Left lung (tissue), 14 donors: ENCODE data around the gene INTU. TPM values are rescaled to one million over a fixed set of nuclear protein-coding genes. Genes with fewer than 3 reads are reported as not detected.
"Not testable (repeated sequence)": the region's sequence is repeated elsewhere in the genome, so short reads cannot be mapped to it uniquely, and the experiment has no call there.

Experiments
- ATAC-seq: fragments of 200-7000 bp; cut with Tn5 transposase; one replicate; pipeline ENCODE4 v1.9.1; 2020; ENCODE audit warnings: moderate library complexity
- DNase-seq, 4 donors: peaks; one replicate each; pipeline ENCODE4 v3.0.0-alpha.2; 2013 to 2020
- H3K27ac ChIP-seq, 2 donors: fragments of 200-600 bp; sonication (generic) in 1 of 2; one replicate each; pipeline versions ENCODE4 v1.5.0 to v1.8.0; 2020 to 2021
- H3K27me3 ChIP-seq, 2 donors: fragments of 200-600 bp; sonication (generic) in 1 of 2; one replicate each; pipeline versions ENCODE4 v1.5.0 to v1.8.0; 2020 to 2021
- H3K36me3 ChIP-seq, 2 donors: fragments of 200-600 bp; sonication (generic) in 1 of 2; one replicate each; pipeline versions ENCODE4 v1.5.0 to v1.8.0; 2020 to 2021
- H3K4me1 ChIP-seq, 2 donors: fragments of 200-600 bp; one replicate each; pipeline ENCODE4 v1.8.0; 2021
- H3K4me3 ChIP-seq, 2 donors: fragments of 200-600 bp; sonication (generic) in 1 of 2; one replicate each; pipeline versions ENCODE4 v1.5.0 to v1.8.0; 2020 to 2021; ENCODE audit warnings: mild to moderate bottlenecking in 1 of 2
- H3K9me3 ChIP-seq, 2 donors: fragments of 200-600 bp; sonication (generic) in 1 of 2; one replicate each; pipeline versions ENCODE4 v1.5.0 to v1.8.0; 2020 to 2021
- CTCF ChIP-seq, 2 donors: fragments of 200-600 bp; sonication (generic) in 1 of 2; IDR thresholded peaks; one replicate each; pipeline versions ENCODE4 v1.5.0 to v1.8.0; 2021; ENCODE audit warnings: antibody characterized with exemption in 2 of 2
- intact Hi-C, 2 donors: fragments of 100-400 bp; cut with DNase I; formaldehyde crosslinking; loops; one replicate each; pipeline versions ENCODE4 v1.11.2 to v1.14.2; 2022
- long read RNA-seq, 12 donors: library from polyadenylated mRNA in 2 of 12; unstranded in 2 of 12; transcript quantifications; one replicate each; pipeline ENCODE4 v2.0.0 and lab custom pipeline, GENCODE V29; 2019 to 2026
- polyA plus RNA-seq, 6 donors: library from polyadenylated mRNA; unstranded; fragments of 120-200 nt; gene quantifications; one replicate each; pipeline ENCODE4 v1.2.1, GENCODE V29; 2013; ENCODE audit not compliant: insufficient read length in 6 of 6
- total RNA-seq, 2 donors: library from RNA; stranded (reverse); fragmentation: NEBNext Ultra II Directional; extraction: Animal tissue kit (Norgen Biotek cat#: 25700); gene quantifications; one replicate each; pipeline ENCODE4 v1.2.1, GENCODE V29; 2021
- donor health status: DM: no; HTN: yes; CAD: no.
- donor health status: DM: no; HTN: no; CAD: no.

The INTU gene
- total RNA-seq = 10 to 100 TPM in 1 of 2 donors, 1 to 10 TPM in 1; 8.8 to 11.6 TPM
- polyA plus RNA-seq = 10 to 100 TPM; 27.1 to 48.2 (median 33.5) TPM
- long read RNA-seq, donor 1, partial matches to known transcripts = 0 of 1 reads
- long read RNA-seq, donor 1, other reads (novel, unspliced or antisense) = 0 of 1 reads
- long read RNA-seq, donor 2, partial matches to known transcripts = 0 of 1 reads
- long read RNA-seq, donor 2, other reads (novel, unspliced or antisense) = 0 of 1 reads
- long read RNA-seq, donor 3 = 0 reads
- long read RNA-seq, donor 4, partial matches to known transcripts = 3 of 6 reads
- long read RNA-seq, donor 4, other reads (novel, unspliced or antisense) = 1 of 6 reads
- long read RNA-seq, donor 5, partial matches to known transcripts = 9 of 9 reads
- long read RNA-seq, donor 5, other reads (novel, unspliced or antisense) = 0 of 9 reads
- long read RNA-seq, donor 6, partial matches to known transcripts = 0 of 1 reads
- long read RNA-seq, donor 6, other reads (novel, unspliced or antisense) = 0 of 1 reads
- long read RNA-seq, donor 7 = 0 reads
- long read RNA-seq, donor 8 = 0 reads
- long read RNA-seq, donor 9 = 0 reads
- long read RNA-seq, donor 10, partial matches to known transcripts = 1 of 2 reads
- long read RNA-seq, donor 10, other reads (novel, unspliced or antisense) = 0 of 2 reads
- long read RNA-seq, donor 11 = 0 reads
- long read RNA-seq, donor 12 = 0 reads

GRCh38 chr4:127632420-127633403 lies at the start of gene INTU:
INTU (plus strand) TSS chr4:127632957; CDS start chr4:127633035, 78 bp downstream.
- TF ChIP-seq CTCF (IDR thresholded peaks at IDR 0.05) = no peak
- Histone ChIP-seq H3K4me3 (peak within 1 kb of the TSS; percentile 57 to 63), H3K4me1 (peaks cover 0 to 6% of the 10 kb centered on the region in 2 donors), H3K36me3 (no peaks in the 10 kb centered on the region), H3K27ac (peak within 1 kb of the TSS; percentile 49 to 73), H3K9me3 (no peaks in the 10 kb centered on the region), H3K27me3 (no peaks in the 10 kb centered on the region)
- DNase-seq = peak; percentile 91 to 97 (median 94)
- intact Hi-C loops = no loop called here
- ATAC-seq = peak; percentile 100

GRCh38 chr4:127586496-127586895 lies 46.3 kb upstream of the INTU start:
- H3K36me3 ChIP-seq, H3K27ac ChIP-seq, H3K4me1 ChIP-seq, H3K4me3 ChIP-seq, DNase-seq, intact Hi-C loops, H3K9me3 ChIP-seq, H3K27me3 ChIP-seq: not testable (repeated sequence)
- ATAC-seq = peak; percentile 33

- intact Hi-C loops = no loop called here
These were observed 45.7 kb upstream of the INTU start for GRCh38 chr4:127586922-127587571.

GRCh38 chr4:127589153-127589552 lies 43.6 kb upstream of the INTU start:
- H3K36me3 ChIP-seq, H3K27me3 ChIP-seq, DNase-seq, intact Hi-C loops, H3K27ac ChIP-seq, ATAC-seq, H3K9me3 ChIP-seq, H3K4me3 ChIP-seq, H3K4me1 ChIP-seq: not testable (repeated sequence)

More at GRCh38 chr4:127586922-127587571, 45.7 kb upstream of the INTU start:
- ATAC-seq (peak; percentile 94), DNase-seq (peak in 2 of 4 donors; percentile 4 to 9)
- no peak overlapping the region for H3K27ac ChIP-seq
- no peaks in the 10 kb centered on the region for H3K27me3 ChIP-seq
- no peak overlapping the region for H3K4me3 ChIP-seq
- no peaks in the 10 kb centered on the region for H3K4me1 ChIP-seq
- no peaks in the 10 kb centered on the region for H3K36me3 ChIP-seq
- no peaks in the 10 kb centered on the region for H3K9me3 ChIP-seq
- peak; percentile 45 to 64 for TF ChIP-seq CTCF (IDR thresholded peaks at IDR 0.05)

GRCh38 chr4:127598656-127599055 lies 34.1 kb upstream of the INTU start:
- DNase-seq = no peak
- Histone ChIP-seq H3K4me3 (no peak overlapping the region), H3K27me3 (peaks cover 0 to 3% of the 10 kb centered on the region in 2 donors), H3K36me3 (no peaks in the 10 kb centered on the region), H3K4me1 (no peaks in the 10 kb centered on the region), H3K9me3 (no peaks in the 10 kb centered on the region), H3K27ac (no peak overlapping the region)
- TF ChIP-seq CTCF (IDR thresholded peaks at IDR 0.05) = no peak
- intact Hi-C loops = no loop called here
- ATAC-seq = no peak
